ENCODE results near the gene GABARAPL2.

GABARAPL2 gene

GRCh38 chr16:75584108-75584507 lies 17.9 kb downstream of the GABARAPL2 start:
- Histone ChIP-seq H3K4me1 (ENCODE audit: control insufficient read depth, insufficient read depth, low read length) (no peaks in the 10 kb centered on the region), H3K9me3 (ENCODE audit: control insufficient read depth, insufficient read depth, low read depth, low read length) (no peaks in the 10 kb centered on the region), H3K4me3 (ENCODE audit: low read depth, low read length) (no peak overlapping the region), H3K27ac (ENCODE audit: extremely low read depth, low read depth, low read length) (no peak overlapping the region), H3K36me3 (ENCODE audit: control insufficient read depth in 2 of 2, insufficient read depth in 1 of 2, low read length in 2 of 2) (peaks cover 0 to 31% of the 10 kb centered on the region in 2 experiments; a peak in 2 of 3 replicates)
- TF ChIP-seq KLF1 (tag by site-specific recombination; IDR thresholded peaks at IDR 0.05) (peak; percentile 28; the same call in 1 of the 2 replicates), ZNF274 (IDR thresholded peaks at IDR 0.05; ENCODE audit: low read length) (no peak), ZNF274 (tag by site-specific recombination; IDR thresholded peaks at IDR 0.05; ENCODE audit: borderline replicate concordance) (no peak)
- ChIA-PET CTCF (no interaction called here), POLR2A (no interaction called here)

GRCh38 chr16:75588716-75589115 lies 22.5 kb downstream of the GABARAPL2 start:
- Histone ChIP-seq H3K4me3 (ENCODE audit: low read depth, low read length) (no peak overlapping the region), H3K9me3 (ENCODE audit: control insufficient read depth, insufficient read depth, low read depth, low read length) (no peaks in the 10 kb centered on the region), H3K27ac (ENCODE audit: extremely low read depth, low read depth, low read length) (no peak overlapping the region), H3K36me3 (ENCODE audit: control insufficient read depth in 2 of 2, insufficient read depth in 1 of 2, low read length in 2 of 2) (peaks cover 0 to 22% of the 10 kb centered on the region in 2 experiments; a peak in 1 of 3 replicates), H3K4me1 (ENCODE audit: control insufficient read depth, insufficient read depth, low read length) (peaks cover 5% of the 10 kb centered on the region; the same call in 1 of the 2 replicates)
- TF ChIP-seq ZNF366 (tag by site-specific recombination; conservative IDR thresholded peaks at IDR 0.05) = no peak
- no peak for TF ChIP-seq ZNF26 (tag by site-specific recombination; IDR thresholded peaks at IDR 0.05)
- TF ChIP-seq GLIS1 (tag by site-specific recombination; IDR thresholded peaks at IDR 0.05) = no peak
- TF ChIP-seq ZFP69B (tag by site-specific recombination; IDR thresholded peaks at IDR 0.05) = no peak
- TF ChIP-seq ZNF391 (tag by site-specific recombination; IDR thresholded peaks at IDR 0.05; ENCODE audit: borderline replicate concordance, low read depth) = no peak
- no peak for TF ChIP-seq ZNF843 (tag by site-specific recombination; IDR thresholded peaks at IDR 0.05)
- no peak for TF ChIP-seq SP7 (tag by site-specific recombination; IDR thresholded peaks at IDR 0.05)
- no peak for TF ChIP-seq ZBTB21 (tag by site-specific recombination; IDR thresholded peaks at IDR 0.05)
- TF ChIP-seq GLI4 (tag by site-specific recombination; IDR thresholded peaks at IDR 0.05) = no peak
- TF ChIP-seq KLF9 (tag by site-specific recombination; IDR thresholded peaks at IDR 0.05; ENCODE audit: low read depth) = no peak
- TF ChIP-seq HOXD13 (CRISPR knock-in tag; IDR thresholded peaks at IDR 0.05; ENCODE audit: borderline replicate concordance) = no peak
- no peak for TF ChIP-seq ZNF138 (tag by site-specific recombination; IDR thresholded peaks at IDR 0.05; ENCODE audit: borderline replicate concordance)
- no peak for TF ChIP-seq ZNF132 (tag by site-specific recombination; IDR thresholded peaks at IDR 0.05; ENCODE audit: borderline replicate concordance)
- TF ChIP-seq ZIC2 (tag by site-specific recombination; IDR thresholded peaks at IDR 0.05) = no peak
- no peak for TF ChIP-seq ZNF148 (tag by site-specific recombination; IDR thresholded peaks at IDR 0.05; ENCODE audit: borderline replicate concordance)
- no peak for TF ChIP-seq ZBTB26 (tag by site-specific recombination; optimal IDR thresholded peaks at IDR 0.05)
- TF ChIP-seq TCF7L2 (IDR thresholded peaks at IDR 0.05; ENCODE audit: borderline replicate concordance, low read depth, low read length) = no peak
- no peak for TF ChIP-seq ZNF624 (tag by site-specific recombination; IDR thresholded peaks at IDR 0.05)
- ChIA-PET CTCF (interaction anchor here (0.7 kb wide), 1 partner anchor 111 kb away, joined by 3 read pairs; no protein-coding TSS in a partner anchor), POLR2A (no interaction called here)

Measured in HEK293 (cell line).